ENCODE results near the gene TMPRSS4.

DNA sequence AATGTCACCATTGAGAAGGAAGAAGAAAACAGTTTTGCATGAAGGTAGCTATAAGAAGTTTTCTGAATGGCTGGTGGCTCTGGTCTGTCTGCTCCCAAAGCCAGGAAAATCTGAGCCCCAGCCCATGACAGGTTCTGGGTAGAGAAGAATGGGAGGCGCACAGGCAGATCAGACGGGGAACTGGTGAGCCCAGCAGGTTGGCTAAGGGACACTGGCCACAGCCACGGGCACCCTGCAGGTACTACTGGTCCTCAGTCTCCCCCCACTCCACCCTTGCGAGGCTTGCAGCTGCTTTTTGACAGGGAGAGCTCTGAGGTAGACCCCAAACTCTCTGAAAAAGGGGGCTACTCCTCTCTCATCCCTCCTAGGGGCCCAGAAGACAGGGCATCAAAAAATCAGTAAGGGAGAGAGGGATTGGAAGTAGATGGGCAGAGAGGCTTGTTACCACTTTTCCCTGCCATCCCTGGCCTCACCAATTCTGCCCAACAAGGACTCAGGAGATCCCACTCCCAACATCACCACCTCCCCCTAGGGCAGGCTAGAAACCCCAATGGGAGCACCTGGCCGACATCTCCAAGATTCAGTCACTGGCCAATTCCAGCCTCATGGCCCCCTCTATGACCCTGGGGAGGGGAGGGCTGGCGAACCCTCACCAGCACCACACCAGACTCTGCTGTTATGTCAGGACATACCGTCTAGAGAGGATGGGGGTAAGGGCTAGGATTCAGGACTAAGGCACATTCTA is 58.3 kb downstream of the TMPRSS4 start:
- TF ChIP-seq, protein P1, sequence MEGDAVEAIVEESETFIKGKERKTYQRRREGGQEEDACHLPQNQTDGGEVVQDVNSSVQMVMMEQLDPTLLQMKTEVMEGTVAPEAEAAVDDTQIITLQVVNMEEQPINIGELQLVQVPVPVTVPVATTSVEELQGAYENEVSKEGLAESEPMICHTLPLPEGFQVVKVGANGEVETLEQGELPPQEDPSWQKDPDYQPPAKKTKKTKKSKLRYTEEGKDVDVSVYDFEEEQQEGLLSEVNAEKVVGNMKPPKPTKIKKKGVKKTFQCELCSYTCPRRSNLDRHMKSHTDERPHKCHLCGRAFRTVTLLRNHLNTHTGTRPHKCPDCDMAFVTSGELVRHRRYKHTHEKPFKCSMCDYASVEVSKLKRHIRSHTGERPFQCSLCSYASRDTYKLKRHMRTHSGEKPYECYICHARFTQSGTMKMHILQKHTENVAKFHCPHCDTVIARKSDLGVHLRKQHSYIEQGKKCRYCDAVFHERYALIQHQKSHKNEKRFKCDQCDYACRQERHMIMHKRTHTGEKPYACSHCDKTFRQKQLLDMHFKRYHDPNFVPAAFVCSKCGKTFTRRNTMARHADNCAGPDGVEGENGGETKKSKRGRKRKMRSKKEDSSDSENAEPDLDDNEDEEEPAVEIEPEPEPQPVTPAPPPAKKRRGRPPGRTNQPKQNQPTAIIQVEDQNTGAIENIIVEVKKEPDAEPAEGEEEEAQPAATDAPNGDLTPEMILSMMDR (IDR thresholded peaks at IDR 0.05) = no peak
- TF ChIP-seq POLR2A (IDR thresholded peaks at IDR 0.05) = no peak

Data from body of pancreas (tissue), 4 donors.